DOHH2 (cell line): ENCODE data around the gene ANO10.

Experiments used
- H3F3A ChIP-seq: fragments of 200-600 bp; sonication (generic), shearing (Covaris generic); 2 replicates; pipeline ENCODE4 v1.6.0; 2016; ENCODE audit warnings: antibody characterized with exemption, mild to moderate bottlenecking; ENCODE audit not compliant: control insufficient read depth, insufficient read depth
- H3K27ac ChIP-seq: fragments of 200-600 bp; sonication (generic); 2 replicates; pipeline ENCODE4 v1.5.1; 2014; ENCODE audit warnings: low read depth, mild to moderate bottlenecking, low read length, moderate library complexity
- H3K27me3 ChIP-seq: fragments of 200-600 bp; sonication (generic); 2 replicates; pipeline ENCODE4 v1.6.1; 2014; ENCODE audit warnings: mild to moderate bottlenecking, low read length, mixed read lengths; ENCODE audit not compliant: control insufficient read depth
- H3K36me3 ChIP-seq: fragments of 200-600 bp; sonication (generic); 2 replicates; pipeline ENCODE4 v1.6.1; 2014; ENCODE audit warnings: mild to moderate bottlenecking, low read length, moderate library complexity, mixed read lengths; ENCODE audit not compliant: control insufficient read depth
- H3K4me1 ChIP-seq: fragments of 200-600 bp; sonication (generic); 2 replicates; pipeline ENCODE4 v1.6.1; 2014; ENCODE audit warnings: mild to moderate bottlenecking, low read length, mixed read lengths; ENCODE audit not compliant: control insufficient read depth
- H3K4me2 ChIP-seq: fragments of 200-600 bp; sonication (generic); 2 replicates; pipeline ENCODE4 v1.6.0; 2014; ENCODE audit warnings: mild to moderate bottlenecking, low read length, moderate library complexity
- H3K4me3 ChIP-seq: fragments of 200-600 bp; sonication (generic); 2 replicates; pipeline ENCODE4 v1.5.1; 2014; ENCODE audit warnings: mild to moderate bottlenecking, low read length, mixed read lengths
- H3K79me2 ChIP-seq: fragments of 200-600 bp; sonication (generic); 2 replicates; pipeline ENCODE4 v1.6.1; 2014; ENCODE audit warnings: mild to moderate bottlenecking, low read length, mixed read lengths; ENCODE audit not compliant: control insufficient read depth
- H3K9me2 ChIP-seq: fragments of 200-600 bp; sonication (generic); replicated peaks from 2 replicates; pipeline ENCODE4 v1.6.1; 2014; ENCODE audit warnings: mild to moderate bottlenecking, low read length, mixed read lengths; ENCODE audit not compliant: control insufficient read depth
- H3K9me3 ChIP-seq: fragments of 200-600 bp; sonication (generic); 2 replicates; pipeline ENCODE4 v1.6.1; 2014; ENCODE audit warnings: antibody characterized with exemption, low read length, mixed read lengths; ENCODE audit not compliant: control insufficient read depth, insufficient read depth
- H4K20me1 ChIP-seq: fragments of 200-600 bp; sonication (generic); 2 replicates; pipeline ENCODE4 v1.6.0; 2014; ENCODE audit warnings: low read depth, mild to moderate bottlenecking, antibody characterized with exemption, low read length, moderate library complexity; ENCODE audit not compliant: control insufficient read depth, insufficient read depth
- CTCF ChIP-seq: fragments of 200-600 bp; sonication (generic); IDR thresholded peaks from one replicate; pipeline ENCODE4 v1.5.1; 2014; ENCODE audit warnings: antibody characterized with exemption, mild to moderate bottlenecking, low read depth, low read length; ENCODE audit not compliant: poor library complexity, severe bottlenecking
- EZH2phosphoT487 ChIP-seq: fragments of 200-600 bp; sonication (generic); IDR thresholded peaks from 2 replicates; pipeline ENCODE4 v1.6.1; 2017; ENCODE audit warnings: borderline replicate concordance, mild to moderate bottlenecking, antibody characterized with exemption, low read length, moderate library complexity, mixed read lengths

Gene ANO10

GRCh38 chr3:43379343-43379742 lies 242.5 kb downstream of the ANO10 start:
- TF ChIP-seq EZH2phosphoT487 (no peak), CTCF (no peak)
- H3K79me2 ChIP-seq = no peaks in the 10 kb centered on the region
- no peaks in the 10 kb centered on the region for H4K20me1 ChIP-seq
- no peaks in the 10 kb centered on the region for H3K9me3 ChIP-seq
- no peaks in the 10 kb centered on the region for H3K27me3 ChIP-seq
- no peak overlapping the region for H3K4me2 ChIP-seq
- H3F3A ChIP-seq = no peaks in the 10 kb centered on the region
- no peak overlapping the region for H3K27ac ChIP-seq
- no peaks in the 10 kb centered on the region for H3K4me1 ChIP-seq
- H3K4me3 ChIP-seq = no peak overlapping the region
- H3K36me3 ChIP-seq = no peaks in the 10 kb centered on the region
- no peaks in the 10 kb centered on the region for H3K9me2 ChIP-seq

GRCh38 chr3:43378066-43378935 lies 243.5 kb downstream of the ANO10 start:
- H3K9me3 ChIP-seq = no peaks in the 10 kb centered on the region
- no peaks in the 10 kb centered on the region for H4K20me1 ChIP-seq
- H3K4me3 ChIP-seq = no peak overlapping the region
- H3F3A ChIP-seq = no peaks in the 10 kb centered on the region
- no peaks in the 10 kb centered on the region for H3K4me1 ChIP-seq
- no peaks in the 10 kb centered on the region for H3K79me2 ChIP-seq
- H3K27ac ChIP-seq = no peak overlapping the region
- H3K9me2 ChIP-seq = no peaks in the 10 kb centered on the region
- H3K27me3 ChIP-seq = no peaks in the 10 kb centered on the region
- no peaks in the 10 kb centered on the region for H3K36me3 ChIP-seq
- peak; percentile 72 for TF ChIP-seq CTCF
- no peak for TF ChIP-seq EZH2phosphoT487
- H3K4me2 ChIP-seq = no peak overlapping the region

- no peak overlapping the region for H3K4me3 ChIP-seq
- no peak for TF ChIP-seq CTCF
- TF ChIP-seq EZH2phosphoT487 = no peak
- H3K9me2 ChIP-seq = no peaks in the 10 kb centered on the region
These were observed 248.3 kb downstream of the ANO10 start for GRCh38 chr3:43373560-43373928.

More at GRCh38 chr3:43373560-43373928, 248.3 kb downstream of the ANO10 start:
- no peaks in the 10 kb centered on the region for H3F3A ChIP-seq
- H3K79me2 ChIP-seq = no peaks in the 10 kb centered on the region
- no peak overlapping the region for H3K27ac ChIP-seq
- H4K20me1 ChIP-seq = no peaks in the 10 kb centered on the region
- H3K27me3 ChIP-seq = no peaks in the 10 kb centered on the region
- no peaks in the 10 kb centered on the region for H3K36me3 ChIP-seq
- no peaks in the 10 kb centered on the region for H3K9me3 ChIP-seq
- no peaks in the 10 kb centered on the region for H3K4me1 ChIP-seq
- H3K4me2 ChIP-seq = no peak overlapping the region
